ENCODE measurements around the gene TMEM11.

DNA sequence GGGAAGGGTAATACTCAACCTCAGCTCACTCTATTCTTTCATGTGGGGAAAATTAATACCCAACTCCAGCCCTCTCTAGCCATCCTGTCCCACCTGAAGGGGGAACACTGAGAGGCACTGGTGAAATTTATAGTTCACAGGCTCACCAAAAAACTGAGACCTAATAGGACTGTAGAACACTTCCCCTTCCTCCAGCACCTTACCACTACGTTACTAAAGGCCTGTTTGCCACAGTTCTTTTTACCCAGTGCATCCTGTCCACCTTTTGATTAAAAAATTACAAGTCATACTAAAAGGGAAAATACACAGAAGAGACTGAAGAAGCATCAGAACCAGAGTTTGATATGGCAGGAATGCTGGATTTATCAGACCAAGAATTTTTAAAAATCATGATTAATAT lies 61.2 kb downstream of the TMEM11 start:
- TF ChIP-seq CTCF (IDR thresholded peaks at IDR 0.05; ENCODE audit: low read depth, low read length, missing input control) (no peak), NR2F2 (IDR thresholded peaks at IDR 0.05) (no peak), TAF1 (conservative IDR thresholded peaks at IDR 0.05) (no peak), RXRA (IDR thresholded peaks at IDR 0.05) (no peak), JUND (IDR thresholded peaks at IDR 0.05) (no peak), FOXA1 (IDR thresholded peaks at IDR 0.05) (no peak), EGR1 (IDR thresholded peaks at IDR 0.05; ENCODE audit: low read depth in 2 of 2) (no peak), YY1 (IDR thresholded peaks at IDR 0.05) (no peak), RAD21 (IDR thresholded peaks at IDR 0.05) (no peak), ATF3 (IDR thresholded peaks at IDR 0.05) (no peak), HNF4A (conservative IDR thresholded peaks at IDR 0.05) (no peak), ZBTB33 (IDR thresholded peaks at IDR 0.05) (no peak)
- TF ChIP-seq, protein P1, sequence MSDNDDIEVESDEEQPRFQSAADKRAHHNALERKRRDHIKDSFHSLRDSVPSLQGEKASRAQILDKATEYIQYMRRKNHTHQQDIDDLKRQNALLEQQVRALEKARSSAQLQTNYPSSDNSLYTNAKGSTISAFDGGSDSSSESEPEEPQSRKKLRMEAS (IDR thresholded peaks at IDR 0.05), result no peak

Measured in liver (tissue), 3 donors.